ENCODE data around the gene HDAC2.

GRCh38 chr6:113997116-113997515 is 26.2 kb upstream of the HDAC2 start:
- TF ChIP-seq CTCF (IDR thresholded peaks at IDR 0.05) (no peak), POLR2A (IDR thresholded peaks at IDR 0.05) (no peak)
